Sigmoid colon (tissue), 7 donors: ENCODE measurements around the gene PDZRN3. TPM values are rescaled to one million over a fixed set of nuclear protein-coding genes. Genes with fewer than 3 reads are reported as not detected.

Experiments
- DNase-seq: peaks from one replicate; pipeline ENCODE4 v3.0.0-alpha.2; 2019
- H3K27ac ChIP-seq, 4 donors: fragments of 200-600 bp; sonication (generic); one replicate each; pipeline ENCODE4 v1.5.1; 2016 to 2019; ENCODE audit warnings: mild to moderate bottlenecking in 1 of 4
- H3K27me3 ChIP-seq, 3 donors: fragments of 200-600 bp; sonication (generic); one replicate each; pipeline ENCODE4 v1.5.1; 2019; ENCODE audit warnings: mild to moderate bottlenecking in 1 of 3
- H3K36me3 ChIP-seq, 4 donors: fragments of 200-600 bp; sonication (generic); one replicate each; pipeline ENCODE4 v1.5.1; 2016 to 2019
- H3K4me1 ChIP-seq, 4 donors: fragments of 200-600 bp; sonication (generic); one replicate each; pipeline ENCODE4 v1.5.1; 2017 to 2019
- H3K4me3 ChIP-seq, 4 donors: fragments of 200-600 bp; sonication (generic); one replicate each; pipeline ENCODE4 v1.5.1; 2017 to 2019; ENCODE audit warnings: mild to moderate bottlenecking in 2 of 4, moderate library complexity in 1 of 4
- H3K9me3 ChIP-seq, 4 donors: fragments of 200-600 bp in 3 of 4; sonication (generic) in 3 of 4; one replicate each; pipeline versions ENCODE4 v1.5.1 to v1.6.1; 2013 to 2019
- CTCF ChIP-seq, 4 experiments: fragments of 450-650 bp in 3 of 4; fragments of 200-600 bp in 1 of 4; IDR thresholded peaks; one replicate each; pipeline ENCODE4 v1.5.1; 2016 to 2019; ENCODE audit warnings: antibody characterized with exemption in 4 of 4, mild to moderate bottlenecking in 3 of 4, moderate library complexity in 2 of 4
- EP300 ChIP-seq, 4 donors: sonication (generic); formaldehyde crosslinking; IDR thresholded peaks; one replicate each; pipeline ENCODE4 v1.6.1; 2017; ENCODE audit warnings: antibody characterized with exemption in 4 of 4
- POLR2A ChIP-seq, 2 donors: fragments of 450-650 bp; IDR thresholded peaks; one replicate each; pipeline ENCODE4 v1.6.1; 2016; ENCODE audit warnings: antibody characterized with exemption in 2 of 2, mild to moderate bottlenecking in 2 of 2, moderate library complexity in 2 of 2
- POLR2AphosphoS5 ChIP-seq, 4 donors: sonication (generic); formaldehyde crosslinking; IDR thresholded peaks; one replicate each; pipeline ENCODE4 v1.6.1; 2017; ENCODE audit warnings: antibody characterized with exemption in 4 of 4
- WGBS, 2 donors: extraction: QIAGEN DNeasy Blood & Tissue Kit; methylation state at CpG; one replicate each; pipeline ENCODE4 v1.1.7; 2013; 5-methylcytosine and 5-hydroxymethylcytosine counted together
- intact Hi-C: fragments of 100-400 bp; cut with DNase I; formaldehyde crosslinking; loops from one replicate; pipeline ENCODE4 v1.15.1; 2023
- polyA plus RNA-seq, 3 donors: library from polyadenylated mRNA; stranded (reverse); fragments of 200-250 nt; gene quantifications; one replicate each; pipeline ENCODE4 v1.2.3, GENCODE V29; 2013
- total RNA-seq, 4 donors: library from RNA; depleted of rRNA; stranded (reverse); fragments of >200 nt; gene quantifications; one replicate each; pipeline ENCODE4 v1.1.0, GENCODE V29; 2016
- donor health status: healthy with polysubstance abuse.
- donor health status: Bipolar disorder and iron deficiency.
- donor health status: healthy.

Gene PDZRN3
- total and polyA plus RNA-seq, 7 donors: 7.2 to 209 (median 172) TPM

- peaks cover 0 to 14% (median 0%) of the 10 kb centered on the region in 4 donors for H3K36me3 ChIP-seq
- H3K4me3 ChIP-seq: no peak overlapping the region
- peak overlapping the region; percentile 64 to 96 (median 82) for H3K27ac ChIP-seq
- intact Hi-C loops: loop anchor here (5.0 kb wide), 1 partner anchor 78 kb away; no protein-coding TSS in a partner anchor
- peaks cover 0 to 97% (median 78%) of the 10 kb centered on the region in 4 donors for H3K4me1 ChIP-seq
- no peaks in the 10 kb centered on the region for H3K27me3 ChIP-seq
- TF ChIP-seq POLR2AphosphoS5 (IDR thresholded peaks at IDR 0.05) (peak; percentile 74 to 94 (median 92)), POLR2A (IDR thresholded peaks at IDR 0.05) (no peak), EP300 (IDR thresholded peaks at IDR 0.05) (peak in 3 of 4 donors; percentile 30 to 86 (median 34))
- WGBS, 2 donors: 70 to 76% methylated on average over 5 of the region's 5 CpGs
- no peak for DNase-seq
- no peaks in the 10 kb centered on the region for H3K9me3 ChIP-seq
Observed at GRCh38 chr3:73600293-73600938, 24.3 kb downstream of the PDZRN3 start.

GRCh38 chr3:73599605-73600004 is 25.1 kb downstream of the PDZRN3 start:
- Histone ChIP-seq H3K4me3 (no peak overlapping the region), H3K27me3 (no peaks in the 10 kb centered on the region), H3K27ac (peak overlapping the region; percentile 64 to 96 (median 82)), H3K36me3 (peaks cover 0 to 14% (median 0%) of the 10 kb centered on the region in 4 donors), H3K4me1 (peaks cover 0 to 93% (median 70%) of the 10 kb centered on the region in 4 donors), H3K9me3 (no peaks in the 10 kb centered on the region)
- WGBS, 2 donors: 94% methylated on average over 3 of the region's 3 CpGs
- TF ChIP-seq EP300 (IDR thresholded peaks at IDR 0.05) (no peak), POLR2AphosphoS5 (IDR thresholded peaks at IDR 0.05) (peak in 3 of 4 donors; percentile 47 to 72 (median 72))
- DNase-seq: no peak
- intact Hi-C loops: loop anchor here (5.0 kb wide), 2 partner anchors 37 to 77 kb away; no protein-coding TSS in a partner anchor

- no peak overlapping the region for H3K4me3 ChIP-seq
- peaks cover 0 to 90% (median 66%) of the 10 kb centered on the region in 4 donors for H3K4me1 ChIP-seq
- no peak for DNase-seq
- H3K27ac ChIP-seq: peak overlapping the region; percentile 64 to 96 (median 82)
- peaks cover 0 to 14% (median 0%) of the 10 kb centered on the region in 4 donors for H3K36me3 ChIP-seq
- intact Hi-C loops: loop anchor here (5.0 kb wide), 1 partner anchor 35 kb away; no protein-coding TSS in a partner anchor
- 92 to 94% methylated on average over 3 of the region's 3 CpGs for WGBS, 2 donors
- no peaks in the 10 kb centered on the region for H3K27me3 ChIP-seq
- no peak for TF ChIP-seq CTCF (IDR thresholded peaks at IDR 0.05)
- TF ChIP-seq POLR2AphosphoS5 (IDR thresholded peaks at IDR 0.05): no peak
- no peak for TF ChIP-seq POLR2A (IDR thresholded peaks at IDR 0.05)
- TF ChIP-seq EP300 (IDR thresholded peaks at IDR 0.05): no peak
- H3K9me3 ChIP-seq: no peaks in the 10 kb centered on the region
Observed at GRCh38 chr3:73597476-73597875, 27.3 kb downstream of the PDZRN3 start.

GRCh38 chr3:73592154-73593144 is 32.3 kb downstream of the PDZRN3 start:
- TF ChIP-seq CTCF (IDR thresholded peaks at IDR 0.05) (no peak), POLR2A (IDR thresholded peaks at IDR 0.05) (no peak), EP300 (IDR thresholded peaks at IDR 0.05) (no peak), POLR2AphosphoS5 (IDR thresholded peaks at IDR 0.05) (no peak)
- Histone ChIP-seq H3K36me3 (no peaks in the 10 kb centered on the region), H3K9me3 (no peaks in the 10 kb centered on the region), H3K4me3 (no peak overlapping the region), H3K27me3 (no peaks in the 10 kb centered on the region), H3K4me1 (peaks cover 0 to 79% (median 44%) of the 10 kb centered on the region in 4 donors), H3K27ac (peak overlapping the region in 3 of 4 donors; percentile 11 to 48 (median 27))
- WGBS, 2 donors: 82 to 84% methylated on average over 11 of the region's 11 CpGs
- intact Hi-C loops: no loop called here
- DNase-seq: no peak

- 73 to 92% methylated on average over 3 of the region's 3 CpGs for WGBS, 2 donors
- no peak for DNase-seq
- Histone ChIP-seq H3K4me3 (no peak overlapping the region), H3K36me3 (no peaks in the 10 kb centered on the region), H3K27me3 (no peaks in the 10 kb centered on the region), H3K9me3 (no peaks in the 10 kb centered on the region), H3K4me1 (peaks cover 0 to 79% (median 40%) of the 10 kb centered on the region in 4 donors), H3K27ac (no peak overlapping the region)
- intact Hi-C loops: no loop called here
- no peak for TF ChIP-seq EP300 (IDR thresholded peaks at IDR 0.05)
- TF ChIP-seq POLR2AphosphoS5 (IDR thresholded peaks at IDR 0.05): no peak
Observed at GRCh38 chr3:73591286-73591800, 33.4 kb downstream of the PDZRN3 start.
